HCT116 (cell line): Measurements from ENCODE around the gene SLC8A1. TPM values are rescaled to one million over a fixed set of nuclear protein-coding genes. Genes with fewer than 3 reads are reported as not detected.

ENCODE experiments used
- ATAC-seq: fragments of 200-7000 bp; cut with Tn5 transposase; 2 replicates; pipeline ENCODE4 v1.9.1; 2020; ENCODE audit warnings: mild to moderate bottlenecking, moderate library complexity
- BruUV-seq: library from RNA; stranded (reverse); fragments of 400-500 nt; replicated peaks from 2 replicates; lab custom pipeline; 2021; lab: Mats Ljungman, UMichigan
- CTCF ChIA-PET: fragments of 300-600 bp; sonication (Branson Sonifier 250); formaldehyde crosslinking; loops from one replicate; lab custom pipeline; 2021; ENCODE audit warnings: antibody characterized with exemption; lab: Charles Lee
- POLR2A ChIA-PET: fragments of 300-600, 350-600 bp; sonication (Branson Sonifier 250); formaldehyde crosslinking; loops from one replicate; lab custom pipeline; 2021; ENCODE audit warnings: antibody characterized with exemption; lab: Charles Lee
- RAD21 ChIA-PET, 2 experiments: fragments of 300-600 bp; sonication (Branson Sonifier 250); formaldehyde crosslinking; loops; one replicate each; lab custom pipeline; 2023; ENCODE audit warnings: low total read pairs in 2 of 2; ENCODE audit not compliant: uncharacterized antibody in 2 of 2, unreplicated experiment in 2 of 2, low non-redundant PET in 1 of 2; lab: Charles Lee
- DNase-seq: peaks from one replicate; pipeline ENCODE4 v3.0.0-alpha.2; 2010; ENCODE audit warnings: low read depth, low spot score
- H2AFZ ChIP-seq: fragments of 200-600 bp; shearing (Covaris generic), sonication (generic); 2 replicates; pipeline ENCODE4 v1.6.1; 2017; ENCODE audit warnings: low read depth, mixed run types, mixed read lengths, antibody characterized with exemption, low read length; ENCODE audit not compliant: poor library complexity, severe bottlenecking
- H3K27ac ChIP-seq: 2 replicates; pipeline ENCODE4 v1.5.1; 2012; ENCODE audit warnings: low read depth, low read length
- H3K27me3 ChIP-seq: fragments of 200-600 bp; sonication (generic); 2 replicates; pipeline ENCODE4 v1.6.1; 2016; ENCODE audit warnings: mixed run types, low read length, mixed read lengths; ENCODE audit not compliant: insufficient read depth
- H3K36me3 ChIP-seq, 2 experiments: fragments of 200-500 bp in 1 of 2; fragments of 200-600 bp in 1 of 2; sonication (Bioruptor generic) in 1 of 2; sonication (generic) in 1 of 2; 2 replicates each; pipeline versions ENCODE4 v1.5.1 to v1.6.1; 2014 to 2016; ENCODE audit warnings: low read length in 2 of 2, inconsistent platforms in 1 of 2, mixed read lengths in 1 of 2, mixed run types in 1 of 2; ENCODE audit not compliant: insufficient read depth in 2 of 2, control insufficient read depth in 1 of 2
- H3K4me1 ChIP-seq, 2 experiments: fragments of 200-600 bp in 1 of 2; sonication (generic) in 1 of 2; 2 replicates each; pipeline versions ENCODE4 v1.5.1 to v1.6.1; 2012 to 2017; ENCODE audit warnings: low read length in 2 of 2, inconsistent platforms in 1 of 2, mild to moderate bottlenecking in 1 of 2, mixed read lengths in 1 of 2, mixed run types in 1 of 2, moderate library complexity in 1 of 2; ENCODE audit not compliant: insufficient read depth in 2 of 2, control insufficient read depth in 1 of 2
- H3K4me2 ChIP-seq: fragments of 200-600 bp; sonication (generic); 2 replicates; pipeline ENCODE4 v1.6.1; 2017; ENCODE audit warnings: mixed run types, low read length, mixed read lengths
- H3K4me3 ChIP-seq, 2 experiments: fragments of 200-600 bp in 1 of 2; sonication (generic) in 1 of 2; replicated peaks in 1 of 2; 2 replicates each; pipeline ENCODE4 v1.5.1; 2011 to 2016; ENCODE audit warnings: low read length in 2 of 2, control low read depth in 1 of 2, low read depth in 1 of 2, mild to moderate bottlenecking in 1 of 2, mixed read lengths in 1 of 2, mixed run types in 1 of 2
- H3K79me2 ChIP-seq: fragments of 200-600 bp; sonication (generic); 2 replicates; pipeline ENCODE4 v1.6.1; 2017; ENCODE audit warnings: mild to moderate bottlenecking, mixed run types, low read length, moderate library complexity, mixed read lengths; ENCODE audit not compliant: insufficient read depth
- H3K9ac ChIP-seq: fragments of 200-600 bp; sonication (generic); 2 replicates; pipeline ENCODE4 v1.6.1; 2016; ENCODE audit warnings: low read length, mixed read lengths
- H3K9me2 ChIP-seq: fragments of 200-600 bp; sonication (generic), shearing (Covaris generic); 2 replicates; pipeline ENCODE4 v1.6.1; 2017; ENCODE audit warnings: mixed run types, mild to moderate bottlenecking, moderate library complexity; ENCODE audit not compliant: insufficient read depth
- H3K9me3 ChIP-seq, 2 experiments: fragments of 200-500 bp in 1 of 2; fragments of 200-600 bp in 1 of 2; sonication (Bioruptor generic) in 1 of 2; sonication (generic) in 1 of 2; 2 replicates each; pipeline ENCODE4 v1.6.1; 2014 to 2017; ENCODE audit warnings: low read length in 2 of 2, mixed read lengths in 2 of 2, inconsistent platforms in 1 of 2, low read depth in 1 of 2, mild to moderate bottlenecking in 1 of 2, mixed run types in 1 of 2, moderate library complexity in 1 of 2; ENCODE audit not compliant: control insufficient read depth in 1 of 2, insufficient read depth in 1 of 2
- H4K20me1 ChIP-seq: fragments of 200-600 bp; sonication (generic), shearing (Covaris generic); 2 replicates; pipeline ENCODE4 v1.6.1; 2017; ENCODE audit warnings: mixed run types, mild to moderate bottlenecking, moderate library complexity; ENCODE audit not compliant: insufficient read depth
- ATF3 ChIP-seq: IDR thresholded peaks from 2 replicates; pipeline ENCODE4 v1.6.1; 2012
- CBX3 ChIP-seq: IDR thresholded peaks from 2 replicates; pipeline ENCODE4 v1.6.1; 2012; ENCODE audit warnings: low read depth
- EGR1 ChIP-seq: IDR thresholded peaks from 2 replicates; pipeline ENCODE4 v1.6.1; 2012; ENCODE audit warnings: low read depth
- ELF1 ChIP-seq: IDR thresholded peaks from 2 replicates; pipeline ENCODE4 v1.6.1; 2012; ENCODE audit warnings: low read depth, borderline replicate concordance
- EZH2phosphoT487 ChIP-seq: fragments of 200-600 bp; IDR thresholded peaks from 2 replicates; pipeline ENCODE4 v1.6.1; 2018; ENCODE audit warnings: antibody characterized with exemption, borderline replicate concordance
- JUND ChIP-seq: IDR thresholded peaks from 2 replicates; pipeline ENCODE4 v1.6.1; 2012
- POLR2AphosphoS5 ChIP-seq: IDR thresholded peaks from 2 replicates; pipeline ENCODE4 v1.6.1; 2011; ENCODE audit warnings: mild to moderate bottlenecking, low read depth, low read length, moderate library complexity
- RAD21 ChIP-seq: IDR thresholded peaks from 2 replicates; pipeline ENCODE4 v1.6.1; 2012; ENCODE audit warnings: low read depth, mild to moderate bottlenecking
- SP1 ChIP-seq: IDR thresholded peaks from 2 replicates; pipeline ENCODE4 v1.6.1; 2012; ENCODE audit warnings: low read depth
- SRF ChIP-seq: IDR thresholded peaks from 2 replicates; pipeline ENCODE4 v1.6.1; 2012; ENCODE audit warnings: low read depth
- ZFX ChIP-seq: fragments of 450-650 bp; IDR thresholded peaks from 2 replicates; pipeline ENCODE4 v1.6.1; 2017
- ZNF274 ChIP-seq: fragments of 200-500 bp; sonication (Bioruptor generic); IDR thresholded peaks from 2 replicates; pipeline ENCODE4 v1.6.1; 2014; ENCODE audit warnings: mild to moderate bottlenecking, low read depth, low read length, inconsistent platforms
- intact Hi-C: fragments of 100-400 bp; cut with micrococcal nuclease; formaldehyde crosslinking; loops from 2 replicates; pipeline ENCODE4 v1.10.0; 2022
- total RNA-seq: library from RNA; stranded (reverse); gene quantifications from one replicate; pipeline ENCODE4 v1.2.1, GENCODE V29; 2021; ENCODE audit not compliant: unreplicated experiment

Gene SLC8A1
- total RNA-seq, 1 experiment from 2014 or later: 0.07 TPM

GRCh38 chr2:40126006-40126405 lies 325.9 kb downstream of the SLC8A1 start:
- no peaks in the 10 kb centered on the region for H3K79me2 ChIP-seq
- TF ChIP-seq SRF: no peak
- no peak for TF ChIP-seq EZH2phosphoT487
- no peak for TF ChIP-seq JUND
- TF ChIP-seq ZNF274: no peak
- TF ChIP-seq CBX3: no peak
- TF ChIP-seq EGR1: no peak
- TF ChIP-seq RAD21: no peak
- TF ChIP-seq ATF3: no peak
- no peak for TF ChIP-seq POLR2AphosphoS5
- no peak for TF ChIP-seq ELF1
- TF ChIP-seq, all 23 proteins: peak for 0
- Histone ChIP-seq H3K4me3 (no peak overlapping the region), H3K9ac (no peak overlapping the region), H3K36me3 (no peaks in the 10 kb centered on the region), H3K4me2 (no peak overlapping the region), H3K9me2 (no peaks in the 10 kb centered on the region), H3K9me3 (no peaks in the 10 kb centered on the region), H2AFZ (no peak overlapping the region), H4K20me1 (no peaks in the 10 kb centered on the region), H3K27ac (no peak overlapping the region), H3K4me1 (no peaks in the 10 kb centered on the region), H3K27me3 (peaks cover 51% of the 10 kb centered on the region)
- ChIA-PET POLR2A (no interaction called here), RAD21 (no interaction called here), CTCF (no interaction called here)
- BruUV-seq: no TSS peak
- intact Hi-C loops: no loop called here
- ATAC-seq (no peak), DNase-seq (no peak)

GRCh38 chr2:40123746-40124145 lies 328.1 kb downstream of the SLC8A1 start:
- Histone ChIP-seq H3K79me2 (no peaks in the 10 kb centered on the region), H2AFZ (no peak overlapping the region), H3K4me3 (no peak overlapping the region), H4K20me1 (no peaks in the 10 kb centered on the region), H3K9ac (no peak overlapping the region), H3K9me3 (no peaks in the 10 kb centered on the region), H3K4me2 (no peak overlapping the region), H3K27me3 (peaks cover 53% of the 10 kb centered on the region), H3K27ac (no peak overlapping the region), H3K9me2 (no peaks in the 10 kb centered on the region), H3K4me1 (no peaks in the 10 kb centered on the region), H3K36me3 (no peaks in the 10 kb centered on the region)
- POLR2A ChIA-PET: no interaction called here
- CTCF ChIA-PET: no interaction called here
- RAD21 ChIA-PET: no interaction called here
- no peak for TF ChIP-seq RAD21
- no peak for TF ChIP-seq EZH2phosphoT487
- TF ChIP-seq JUND: no peak
- no peak for TF ChIP-seq ELF1
- no peak for TF ChIP-seq SP1
- TF ChIP-seq ATF3: no peak
- TF ChIP-seq ZFX: no peak
- intact Hi-C loops: no loop called here
- DNase-seq (no peak), ATAC-seq (no peak)
- BruUV-seq: no TSS peak
